Neural crest cell (in vitro differentiated cells): ENCODE measurements around the gene IER5. TPM values are rescaled to one million over a fixed set of nuclear protein-coding genes. Genes with fewer than 3 reads are reported as not detected.

Source experiments
- DNase-seq: peaks from one replicate; pipeline ENCODE4 v3.0.0; 2021; ENCODE audit warnings: low read depth, mixed read lengths, low spot score
- H3K27ac Mint-ChIP-seq: one replicate; pipeline ENCODE4 v1.8.0; 2021; ENCODE audit warnings: mild to moderate bottlenecking, mixed read lengths; ENCODE audit not compliant: unreplicated experiment
- H3K27me3 Mint-ChIP-seq: 2 replicates; pipeline ENCODE4 v1.8.0; 2021; ENCODE audit warnings: low read depth, mild to moderate bottlenecking, mixed read lengths
- H3K36me3 Mint-ChIP-seq: 2 replicates; pipeline ENCODE4 v1.8.0; 2021; ENCODE audit warnings: low read depth, mild to moderate bottlenecking, mixed read lengths
- H3K4me1 Mint-ChIP-seq: 2 replicates; pipeline ENCODE4 v1.8.0; 2021; ENCODE audit warnings: mixed read lengths
- H3K4me3 Mint-ChIP-seq: one replicate; pipeline ENCODE4 v1.8.0; 2021; ENCODE audit warnings: mild to moderate bottlenecking, mixed read lengths
- H3K9me3 Mint-ChIP-seq: 2 replicates; pipeline ENCODE4 v1.8.0; 2021; ENCODE audit warnings: mixed read lengths
- total RNA-seq: library from RNA; stranded (reverse); gene quantifications from 2 replicates; pipeline ENCODE4 v1.2.1, GENCODE V29; 2021
- TF ChIP-seq, protein P1 (sequence below): fragments of 200-600 bp; sonication (generic); conservative IDR thresholded peaks from 2 replicates; pipeline ENCODE4 v1.5.0; 2021; ENCODE audit warnings: antibody characterized with exemption, mild to moderate bottlenecking

Gene IER5
- total RNA-seq, 1 donor from 2014 or later = 7.7 TPM

DNA sequence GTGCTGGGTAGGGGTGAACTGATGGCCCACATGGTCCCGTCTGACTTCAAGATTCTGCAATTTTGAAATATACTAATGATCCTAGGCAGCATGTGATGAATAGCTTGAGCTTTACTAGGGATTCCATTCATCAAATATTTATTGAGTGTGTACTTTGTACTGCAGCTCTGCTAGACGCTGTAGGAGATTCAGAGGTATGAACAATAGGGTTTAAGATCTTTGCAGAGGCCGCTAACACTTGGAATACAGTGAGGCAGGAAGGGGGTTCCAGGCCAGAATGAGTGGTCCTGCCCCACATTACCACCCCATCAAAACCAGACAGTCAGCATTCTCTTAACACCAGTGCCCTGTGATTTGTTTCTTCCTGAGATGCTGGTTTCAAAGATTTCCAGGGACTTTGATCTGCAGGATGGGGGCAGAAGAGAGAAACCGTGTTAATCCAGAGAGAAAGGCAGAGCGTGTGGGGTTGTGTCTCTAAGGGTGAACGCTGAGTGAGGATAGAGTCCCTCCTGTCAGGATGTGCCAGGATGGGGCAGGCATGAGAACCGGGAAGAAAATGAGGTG, 19.9 kb downstream of the IER5 start:
- H3K27me3 Mint-ChIP-seq = peaks cover 6% of the 10 kb centered on the region
- DNase-seq = no peak
- no peaks in the 10 kb centered on the region for H3K36me3 Mint-ChIP-seq
- no peak overlapping the region for H3K4me3 Mint-ChIP-seq
- no peaks in the 10 kb centered on the region for H3K9me3 Mint-ChIP-seq
- peak overlapping the region; percentile 0 for H3K27ac Mint-ChIP-seq
- H3K4me1 Mint-ChIP-seq = peaks cover 62% of the 10 kb centered on the region
- TF ChIP-seq, protein P1, sequence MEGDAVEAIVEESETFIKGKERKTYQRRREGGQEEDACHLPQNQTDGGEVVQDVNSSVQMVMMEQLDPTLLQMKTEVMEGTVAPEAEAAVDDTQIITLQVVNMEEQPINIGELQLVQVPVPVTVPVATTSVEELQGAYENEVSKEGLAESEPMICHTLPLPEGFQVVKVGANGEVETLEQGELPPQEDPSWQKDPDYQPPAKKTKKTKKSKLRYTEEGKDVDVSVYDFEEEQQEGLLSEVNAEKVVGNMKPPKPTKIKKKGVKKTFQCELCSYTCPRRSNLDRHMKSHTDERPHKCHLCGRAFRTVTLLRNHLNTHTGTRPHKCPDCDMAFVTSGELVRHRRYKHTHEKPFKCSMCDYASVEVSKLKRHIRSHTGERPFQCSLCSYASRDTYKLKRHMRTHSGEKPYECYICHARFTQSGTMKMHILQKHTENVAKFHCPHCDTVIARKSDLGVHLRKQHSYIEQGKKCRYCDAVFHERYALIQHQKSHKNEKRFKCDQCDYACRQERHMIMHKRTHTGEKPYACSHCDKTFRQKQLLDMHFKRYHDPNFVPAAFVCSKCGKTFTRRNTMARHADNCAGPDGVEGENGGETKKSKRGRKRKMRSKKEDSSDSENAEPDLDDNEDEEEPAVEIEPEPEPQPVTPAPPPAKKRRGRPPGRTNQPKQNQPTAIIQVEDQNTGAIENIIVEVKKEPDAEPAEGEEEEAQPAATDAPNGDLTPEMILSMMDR = no peak

DNA sequence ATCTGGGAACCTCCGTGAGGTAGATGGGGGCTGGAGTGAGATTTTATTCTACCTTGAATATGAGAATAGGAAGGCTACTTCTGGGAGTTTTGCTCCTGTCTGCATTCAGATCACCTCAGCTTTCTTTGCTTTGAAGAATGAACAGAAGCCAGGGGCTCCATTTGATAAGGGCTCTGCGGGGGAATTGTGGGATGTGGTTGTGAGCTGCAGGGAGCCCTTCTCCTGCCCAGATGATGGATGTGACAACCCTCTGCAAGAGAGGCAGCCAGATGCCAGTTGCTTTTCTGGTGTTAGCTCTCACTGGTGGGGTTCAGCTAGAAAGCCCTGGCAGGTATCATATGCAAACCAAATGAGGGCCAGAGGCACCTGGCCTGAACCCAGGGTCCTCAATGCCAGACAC, 21.5 kb downstream of the IER5 start:
- Mint-ChIP-seq H3K4me1 (peaks cover 54% of the 10 kb centered on the region), H3K9me3 (no peaks in the 10 kb centered on the region), H3K27me3 (peaks cover 6% of the 10 kb centered on the region), H3K36me3 (no peaks in the 10 kb centered on the region), H3K4me3 (peak overlapping the region; percentile 51), H3K27ac (no peak overlapping the region)
- no peak for DNase-seq
- TF ChIP-seq, protein P1 = no peak

- Mint-ChIP-seq H3K9me3 (no peaks in the 10 kb centered on the region), H3K4me3 (no peak overlapping the region), H3K4me1 (peaks cover 47% of the 10 kb centered on the region), H3K27ac (no peak overlapping the region), H3K27me3 (peaks cover 3% of the 10 kb centered on the region), H3K36me3 (no peaks in the 10 kb centered on the region)
- TF ChIP-seq, protein P1 = no peak
- no peak for DNase-seq
Measured at GRCh38 chr1:181111559-181111958, 23.1 kb downstream of the IER5 start.

DNA sequence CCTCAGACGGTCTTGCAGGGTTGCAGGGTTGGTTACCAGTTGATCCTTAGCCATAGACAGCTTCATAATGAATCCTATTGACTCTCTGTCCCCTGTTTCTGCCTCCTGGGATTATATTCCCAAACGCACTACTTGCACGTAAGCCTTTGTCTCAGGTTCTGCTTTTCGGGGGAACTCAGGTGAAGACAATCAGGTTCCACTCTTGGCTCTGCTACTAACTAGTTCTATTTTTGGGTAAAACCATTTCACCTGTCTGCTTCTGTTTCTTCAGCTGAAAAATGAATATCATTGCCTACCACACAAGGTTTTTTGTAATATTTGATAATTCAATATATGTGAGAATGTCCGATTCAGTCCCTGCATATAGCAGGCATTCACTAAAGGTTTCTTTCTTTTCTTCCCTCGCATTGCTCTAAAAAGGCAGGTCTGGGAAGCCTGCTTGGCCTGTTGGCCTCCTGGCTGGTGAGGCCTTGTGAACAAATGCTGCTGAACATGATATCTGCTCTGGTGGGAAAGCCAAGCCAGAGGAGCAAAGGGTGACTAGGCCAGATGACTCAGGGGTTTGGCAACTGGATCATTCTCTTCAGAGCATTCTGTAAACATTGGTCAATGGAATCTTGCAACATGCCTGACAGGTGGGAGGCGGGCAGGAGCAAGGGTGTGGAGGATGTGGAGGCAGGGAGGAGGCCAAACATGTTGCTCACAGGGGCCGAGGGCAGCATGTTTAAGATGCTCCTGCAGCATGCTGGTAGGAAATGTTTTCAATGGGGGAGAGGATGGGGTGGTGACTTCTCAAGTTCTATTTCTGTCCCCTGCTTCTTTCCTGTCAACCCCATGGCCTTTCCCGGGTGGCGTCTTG, 23.8 kb downstream of the IER5 start:
- no peak overlapping the region for H3K4me3 Mint-ChIP-seq
- H3K27me3 Mint-ChIP-seq = peaks cover 3% of the 10 kb centered on the region
- DNase-seq = no peak
- no peaks in the 10 kb centered on the region for H3K9me3 Mint-ChIP-seq
- H3K27ac Mint-ChIP-seq = no peak overlapping the region
- H3K36me3 Mint-ChIP-seq = no peaks in the 10 kb centered on the region
- TF ChIP-seq, protein P1 = no peak
- peaks cover 46% of the 10 kb centered on the region for H3K4me1 Mint-ChIP-seq

GRCh38 chr1:181113059-181113641, 24.6 kb downstream of the IER5 start:
- Mint-ChIP-seq H3K4me1 (peaks cover 48% of the 10 kb centered on the region), H3K27me3 (no peaks in the 10 kb centered on the region), H3K4me3 (no peak overlapping the region), H3K27ac (no peak overlapping the region), H3K36me3 (no peaks in the 10 kb centered on the region), H3K9me3 (no peaks in the 10 kb centered on the region)
- TF ChIP-seq, protein P1 = no peak
- no peak for DNase-seq
